Neuronal stem cell (in vitro differentiated cells): Measurements from ENCODE around the gene MEF2A.

Experiments used
- DNase-seq: peaks from one replicate; pipeline ENCODE4 v3.0.0-alpha.2; 2013; ENCODE audit warnings: low spot score
- H2AFZ ChIP-seq: one replicate; pipeline ENCODE4 v1.6.1; 2013; ENCODE audit warnings: mild to moderate bottlenecking, low read length, inconsistent platforms
- H2AK5ac ChIP-seq: 2 replicates; pipeline ENCODE4 v1.6.1; 2013; ENCODE audit warnings: low read depth, mild to moderate bottlenecking, inconsistent platforms, low read length, moderate library complexity, mixed read lengths
- H2BK120ac ChIP-seq: 2 replicates; pipeline ENCODE4 v1.6.1; 2013; ENCODE audit warnings: low read depth, mild to moderate bottlenecking, inconsistent platforms, low read length, moderate library complexity, mixed read lengths
- H2BK12ac ChIP-seq: one replicate; pipeline ENCODE4 v1.6.1; 2013; ENCODE audit warnings: low read length, inconsistent platforms
- H2BK15ac ChIP-seq: 2 replicates; pipeline ENCODE4 v1.6.1; 2013; ENCODE audit warnings: mild to moderate bottlenecking, low read length, inconsistent platforms, mixed read lengths
- H2BK5ac ChIP-seq: one replicate; pipeline ENCODE4 v1.6.1; 2013; ENCODE audit warnings: inconsistent platforms, mild to moderate bottlenecking, low read length, moderate library complexity
- H3K14ac ChIP-seq: one replicate; pipeline ENCODE4 v1.6.1; 2013; ENCODE audit warnings: low read length, inconsistent platforms
- H3K18ac ChIP-seq: 2 replicates; pipeline ENCODE4 v1.6.1; 2013; ENCODE audit warnings: low read length, inconsistent platforms
- H3K23ac ChIP-seq: 2 replicates; pipeline ENCODE4 v1.6.1; 2013; ENCODE audit warnings: low read depth, mild to moderate bottlenecking, mixed read lengths, low read length, inconsistent platforms; ENCODE audit not compliant: poor library complexity
- H3K27ac ChIP-seq: replicated peaks from 3 replicates; pipeline ENCODE4 v1.5.1; 2013; ENCODE audit warnings: low read length, inconsistent platforms
- H3K27me3 ChIP-seq, 3 experiments: 2 replicates each; pipeline ENCODE4 v1.6.1; 2013; ENCODE audit warnings: low read length in 3 of 3, mild to moderate bottlenecking in 2 of 3, inconsistent platforms in 1 of 3, low read depth in 1 of 3, mixed read lengths in 1 of 3, moderate library complexity in 1 of 3; ENCODE audit not compliant: control insufficient read depth in 3 of 3, insufficient read depth in 3 of 3
- H3K36me3 ChIP-seq, 2 donors: replicated peaks in 1 of 2; 2 replicates each; pipeline ENCODE4 v1.6.1; 2013; ENCODE audit warnings: low read length in 2 of 2; ENCODE audit not compliant: control insufficient read depth in 2 of 2, insufficient read depth in 2 of 2
- H3K4ac ChIP-seq: 2 replicates; pipeline ENCODE4 v1.6.1; 2013; ENCODE audit warnings: inconsistent platforms, mild to moderate bottlenecking, low read length, moderate library complexity
- H3K4me1 ChIP-seq, 2 donors: 1 replicate in 1 of 2; 2 replicates in 1 of 2; pipeline ENCODE4 v1.6.1; 2013; ENCODE audit warnings: low read length in 2 of 2, low read depth in 1 of 2; ENCODE audit not compliant: control insufficient read depth in 2 of 2, insufficient read depth in 1 of 2
- H3K4me2 ChIP-seq: one replicate; pipeline ENCODE4 v1.6.1; 2013; ENCODE audit warnings: mild to moderate bottlenecking, low read length, inconsistent platforms; ENCODE audit not compliant: insufficient read depth, poor library complexity, severe bottlenecking
- H3K4me3 ChIP-seq, 2 donors: 2 replicates each; pipeline ENCODE4 v1.5.1; 2013; ENCODE audit warnings: low read length in 2 of 2, mild to moderate bottlenecking in 2 of 2, inconsistent platforms in 1 of 2, moderate library complexity in 1 of 2
- H3K79me1 ChIP-seq: one replicate; pipeline ENCODE4 v1.6.1; 2013; ENCODE audit warnings: low read depth, mild to moderate bottlenecking, inconsistent platforms, low read length, moderate library complexity
- H3K9ac ChIP-seq: one replicate; pipeline ENCODE4 v1.6.1; 2013; ENCODE audit warnings: mild to moderate bottlenecking, low read depth, low read length, inconsistent platforms; ENCODE audit not compliant: poor library complexity
- H3K9me3 ChIP-seq, 2 donors: replicated peaks in 1 of 2; 2 replicates each; pipeline versions ENCODE3 to v1.6.1; 2013; ENCODE audit warnings: low read length in 2 of 2, mild to moderate bottlenecking in 2 of 2, inconsistent platforms in 1 of 2, low read depth in 1 of 2, mixed read lengths in 1 of 2, moderate library complexity in 1 of 2; ENCODE audit not compliant: control insufficient read depth in 2 of 2, insufficient read depth in 1 of 2
- H4K8ac ChIP-seq: one replicate; pipeline ENCODE4 v1.6.1; 2013; ENCODE audit warnings: low read depth, mild to moderate bottlenecking, inconsistent platforms, low read length, moderate library complexity
- H4K91ac ChIP-seq: one replicate; pipeline ENCODE4 v1.6.1; 2013; ENCODE audit warnings: low read length, low read depth, mild to moderate bottlenecking, inconsistent platforms; ENCODE audit not compliant: poor library complexity
- WGBS, 2 donors: extraction: QIAGEN DNeasy Blood & Tissue Kit; methylation state at CpG; one replicate each; pipeline ENCODE4 v1.1.7; 2013; ENCODE audit warnings: missing lambda C conversion rate in 2 of 2, mixed read lengths in 1 of 2; ENCODE audit not compliant: insufficient read length in 2 of 2, insufficient replicate concordance in 1 of 2; ENCODE audit errors: extremely low coverage in 2 of 2; 5-methylcytosine and 5-hydroxymethylcytosine counted together

The MEF2A gene

GRCh38 chr15:99615460-99615859 lies 49.7 kb downstream of the MEF2A start:
- WGBS, 2 donors = no CpG with 5 or more reads among the region's 3 CpGs

GRCh38 chr15:99616129-99616528 lies 50.3 kb downstream of the MEF2A start:
- no peak overlapping the region for H3K14ac ChIP-seq
- H3K27ac ChIP-seq = no peak overlapping the region
- no peak overlapping the region for H2BK120ac ChIP-seq
- H4K8ac ChIP-seq = no peak overlapping the region
- no peak overlapping the region for H3K18ac ChIP-seq
- no peak for DNase-seq
- no peaks in the 10 kb centered on the region for H3K9me3 ChIP-seq
- no peak overlapping the region for H3K4me2 ChIP-seq
- H3K23ac ChIP-seq = no peak overlapping the region
- H2AFZ ChIP-seq = no peak overlapping the region
- H4K91ac ChIP-seq = no peak overlapping the region
- H3K4ac ChIP-seq = no peak overlapping the region
- peaks cover 0 to 4% of the 10 kb centered on the region in 2 donors for H3K4me1 ChIP-seq
- no peaks in the 10 kb centered on the region for H3K27me3 ChIP-seq
- H2BK12ac ChIP-seq = no peak overlapping the region
- peaks cover 0 to 4% of the 10 kb centered on the region in 2 donors for H3K36me3 ChIP-seq
- no peak overlapping the region for H3K4me3 ChIP-seq
- WGBS, 2 donors = no CpG with 5 or more reads among the region's 2 CpGs
- H2BK5ac ChIP-seq = no peak overlapping the region
- no peak overlapping the region for H2AK5ac ChIP-seq
- no peaks in the 10 kb centered on the region for H3K79me1 ChIP-seq
- no peak overlapping the region for H2BK15ac ChIP-seq
- no peak overlapping the region for H3K9ac ChIP-seq

More at GRCh38 chr15:99615460-99615859, 49.7 kb downstream of the MEF2A start:
- Histone ChIP-seq H3K27ac (no peak overlapping the region), H2BK120ac (no peak overlapping the region), H2AFZ (no peak overlapping the region), H3K4me1 (peaks cover 0 to 4% of the 10 kb centered on the region in 2 donors), H4K91ac (no peak overlapping the region), H3K4me2 (no peak overlapping the region), H3K4ac (no peak overlapping the region), H3K36me3 (no peaks in the 10 kb centered on the region), H3K14ac (no peak overlapping the region), H2BK15ac (no peak overlapping the region), H3K9ac (no peak overlapping the region), H3K27me3 (no peaks in the 10 kb centered on the region), H2AK5ac (no peak overlapping the region), H3K4me3 (no peak overlapping the region), H3K9me3 (no peaks in the 10 kb centered on the region), H2BK5ac (no peak overlapping the region), H3K23ac (no peak overlapping the region), H2BK12ac (no peak overlapping the region), H3K18ac (no peak overlapping the region), H3K79me1 (peaks cover 2% of the 10 kb centered on the region), H4K8ac (no peak overlapping the region)
- DNase-seq = no peak

- Histone ChIP-seq H3K14ac (no peak overlapping the region), H3K4me1 (peaks cover 0 to 4% of the 10 kb centered on the region in 2 donors), H3K4ac (no peak overlapping the region), H2AFZ (no peak overlapping the region), H2BK120ac (no peak overlapping the region), H2AK5ac (no peak overlapping the region), H2BK5ac (no peak overlapping the region), H3K4me2 (no peak overlapping the region), H3K4me3 (no peak overlapping the region), H3K9me3 (no peaks in the 10 kb centered on the region), H3K9ac (no peak overlapping the region), H2BK15ac (no peak overlapping the region), H3K18ac (no peak overlapping the region), H3K27ac (no peak overlapping the region), H2BK12ac (no peak overlapping the region), H4K91ac (no peak overlapping the region), H3K79me1 (no peaks in the 10 kb centered on the region), H3K27me3 (no peaks in the 10 kb centered on the region), H4K8ac (no peak overlapping the region), H3K23ac (no peak overlapping the region), H3K36me3 (peaks cover 0 to 4% of the 10 kb centered on the region in 2 donors)
- no CpG with 5 or more reads among the region's 3 CpGs for WGBS, 2 donors
- DNase-seq = no peak
Measured at GRCh38 chr15:99616773-99617342, 51.1 kb downstream of the MEF2A start.

- Histone ChIP-seq H3K27me3 (no peaks in the 10 kb centered on the region), H3K4me3 (no peak overlapping the region), H4K91ac (no peak overlapping the region), H3K9ac (no peak overlapping the region), H2AFZ (no peak overlapping the region), H3K14ac (no peak overlapping the region), H2BK15ac (no peak overlapping the region), H3K4me1 (peaks cover 0 to 4% of the 10 kb centered on the region in 2 donors), H3K18ac (no peak overlapping the region), H2BK12ac (no peak overlapping the region), H2BK5ac (no peak overlapping the region), H3K36me3 (peaks cover 0 to 10% of the 10 kb centered on the region in 2 donors), H3K9me3 (peaks cover 0 to 8% of the 10 kb centered on the region in 2 donors), H3K27ac (no peak overlapping the region), H3K4ac (no peak overlapping the region), H4K8ac (no peak overlapping the region), H3K79me1 (no peaks in the 10 kb centered on the region), H3K23ac (no peak overlapping the region), H2AK5ac (no peak overlapping the region), H2BK120ac (no peak overlapping the region), H3K4me2 (no peak overlapping the region)
- WGBS, 2 donors = no CpG with 5 or more reads among the region's 6 CpGs
- DNase-seq = no peak
Measured at GRCh38 chr15:99618941-99619411, 53.2 kb downstream of the MEF2A start.
